T47D (cell line): Measurements from ENCODE around the gene SYT2.
"Not testable (repeated sequence)": the region's sequence is repeated elsewhere in the genome, so short reads cannot be mapped to it uniquely, and the experiment has no call there.

Experiments
- DNase-seq, 2 experiments: peaks; one replicate each; pipeline versions ENCODE4 v3.0.0 to v3.0.0-alpha.2; 2011 to 2012; ENCODE audit warnings: low read depth in 1 of 2, low spot score in 1 of 2
- JUND ChIP-seq: IDR thresholded peaks from 2 replicates; pipeline ENCODE4 v1.6.1; 2012; ENCODE audit warnings: low read depth
- in situ Hi-C: cut with HindIII; loops from 2 replicates; pipeline ENCODE4 v1.10.0; 2016; ENCODE audit warnings: low sequenced_read_pairs, low pct_unique_long_range_greater_than_20kb

SYT2 gene

GRCh38 chr1:202589190-202589930 lies 120.9 kb downstream of the SYT2 start:
- in situ Hi-C loops, result no loop called here
- peak; percentile 94 for TF ChIP-seq JUND
- DNase-seq, result peak; percentile 55 to 89

GRCh38 chr1:202588503-202589189 lies 121.6 kb downstream of the SYT2 start:
- DNase-seq, result no peak
- no peak for TF ChIP-seq JUND
- in situ Hi-C loops, result no loop called here

- in situ Hi-C loops, result no loop called here
- TF ChIP-seq JUND, result no peak
- DNase-seq, result no peak
Measured at GRCh38 chr1:202587859-202588485, 122.3 kb downstream of the SYT2 start.

- no peak for DNase-seq
- TF ChIP-seq JUND, result no peak
- in situ Hi-C loops, result no loop called here
Measured at GRCh38 chr1:202586871-202587270, 123.4 kb downstream of the SYT2 start.

- in situ Hi-C loops, result no loop called here
- peak in 1 of 2 experiments; percentile 59 for DNase-seq
- TF ChIP-seq JUND, result no peak
Measured at GRCh38 chr1:202586018-202586821, 124.0 kb downstream of the SYT2 start.

GRCh38 chr1:202585590-202585933 lies 124.7 kb downstream of the SYT2 start:
- TF ChIP-seq JUND, result no peak
- no peak for DNase-seq
- in situ Hi-C loops, result no loop called here

DNA sequence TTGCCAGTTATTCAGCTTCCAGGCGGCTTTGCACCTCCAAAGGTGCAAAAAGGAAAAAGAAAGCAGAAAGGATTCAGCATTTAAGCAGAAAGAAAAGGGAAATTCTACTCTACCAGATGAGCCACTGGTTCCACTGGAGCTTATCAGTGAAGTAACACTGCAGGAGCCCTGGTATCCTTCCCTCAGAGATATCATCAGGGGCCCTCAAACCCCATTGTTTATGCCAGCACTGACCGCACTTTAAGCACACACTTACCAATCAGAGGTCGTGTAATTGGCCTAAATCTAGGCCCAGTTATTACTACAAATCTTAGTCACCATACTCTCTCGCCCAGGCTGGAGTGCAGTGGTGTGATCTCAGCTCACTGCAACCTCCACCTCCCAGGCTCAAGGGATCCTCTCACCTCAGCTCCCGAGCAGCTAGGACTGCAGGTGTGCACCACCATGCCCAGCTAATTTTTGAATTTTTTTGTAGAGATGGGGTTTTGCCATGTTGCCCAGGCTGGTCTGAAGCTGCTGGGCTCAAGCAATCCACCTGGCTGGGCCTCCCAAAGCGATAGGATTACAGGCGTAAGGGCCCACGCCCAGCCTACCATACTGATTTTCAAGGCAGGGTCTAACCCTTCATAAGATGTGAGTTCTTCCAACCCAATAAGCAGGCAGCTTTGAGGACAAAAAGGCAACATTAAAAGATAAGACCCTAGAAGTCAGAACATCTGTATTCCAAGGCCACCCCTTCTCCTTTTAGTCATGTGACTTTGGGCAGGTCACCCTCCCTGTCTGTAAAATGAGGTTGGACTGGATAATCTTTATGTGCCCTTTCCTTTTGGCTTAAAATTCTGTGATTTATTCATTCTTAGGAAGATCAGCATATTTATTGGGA lies 125.3 kb downstream of the SYT2 start:
- no peak for DNase-seq
- TF ChIP-seq JUND, result no peak
- in situ Hi-C loops, result no loop called here

DNA sequence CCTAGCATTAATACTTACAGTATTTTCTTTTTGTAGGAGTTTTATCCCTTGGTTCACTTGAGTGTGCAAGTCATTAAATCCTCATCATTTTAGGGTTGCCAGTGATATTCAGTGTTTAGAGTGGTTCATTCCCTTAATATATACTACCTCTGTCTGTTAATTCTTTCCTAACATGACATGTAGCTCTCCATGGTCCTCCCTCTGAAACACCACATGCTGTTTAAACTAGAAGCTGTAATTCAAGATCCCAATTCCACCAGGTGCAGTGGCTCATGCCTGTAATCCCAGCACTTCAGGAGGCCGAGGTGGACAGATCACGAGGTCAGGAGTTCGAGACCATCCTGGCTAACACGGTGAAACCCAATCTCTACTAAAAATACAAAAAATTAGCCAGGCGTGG lies 127.9 kb downstream of the SYT2 start:
- in situ Hi-C loops, DNase-seq: not testable (repeated sequence)

- no peak for TF ChIP-seq JUND
- DNase-seq, result no peak
- in situ Hi-C loops, result no loop called here
Measured at GRCh38 chr1:202580619-202581018, 129.6 kb downstream of the SYT2 start.

DNA sequence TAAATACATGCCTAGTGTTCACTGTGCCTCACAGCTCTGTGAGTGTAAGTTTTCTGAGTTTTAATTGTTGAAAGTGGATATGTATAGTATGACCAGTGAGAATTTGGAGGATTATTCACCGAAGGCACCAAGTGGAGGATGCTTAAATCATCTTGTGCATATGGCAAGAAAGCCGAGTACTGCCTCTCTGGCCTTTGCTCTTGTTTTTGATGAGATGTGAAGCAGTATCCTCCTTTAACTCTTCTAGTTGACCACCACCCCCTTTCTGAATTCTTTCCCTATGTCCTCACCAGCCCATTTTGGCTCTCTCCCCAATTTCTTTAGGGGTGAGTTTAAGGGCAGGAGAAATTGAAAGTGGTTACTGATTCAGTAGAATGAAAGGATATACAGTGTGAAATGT lies 130.4 kb downstream of the SYT2 start:
- in situ Hi-C loops, result no loop called here
- TF ChIP-seq JUND, result no peak
- no peak for DNase-seq

- no peak for DNase-seq
- TF ChIP-seq JUND, result no peak
- in situ Hi-C loops, result no loop called here
Measured at GRCh38 chr1:202578565-202578964, 131.7 kb downstream of the SYT2 start.

GRCh38 chr1:202578001-202578504 lies 132.2 kb downstream of the SYT2 start:
- in situ Hi-C loops, result no loop called here
- no peak for DNase-seq
- TF ChIP-seq JUND, result no peak
